ENCODE data around the gene MX2. TPM values are rescaled to one million over a fixed set of nuclear protein-coding genes. Genes with fewer than 3 reads are reported as not detected.

The MX2 gene
- total and polyA plus RNA-seq, 9 of the 15 experiments (the other 6 are each of a cell fraction or from before 2014, with no cell fraction given), result 0.10 to 0.95 (median 0.47) TPM; not detected in 1

DNA sequence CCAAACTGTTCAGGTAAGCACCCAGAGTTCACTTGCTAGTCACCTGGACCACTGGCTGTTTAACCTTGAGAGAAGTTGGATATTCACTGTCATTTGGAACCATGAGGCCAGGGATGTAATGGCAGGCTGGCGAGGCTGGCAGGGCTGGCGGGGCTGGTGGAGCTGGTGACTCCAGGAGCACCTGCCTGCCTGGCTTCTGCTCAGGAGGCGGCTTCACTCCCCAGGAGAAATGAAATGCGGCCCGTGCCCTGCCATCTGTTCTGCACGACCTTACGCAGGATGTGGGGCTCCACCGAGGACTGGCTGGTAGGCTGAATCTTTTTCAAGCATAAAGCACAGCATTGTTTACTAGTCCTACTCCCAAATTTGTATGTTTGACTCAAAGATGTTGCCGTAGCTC, 41.5 kb downstream of the MX2 start (continued):
- TF ChIP-seq, protein P1, sequence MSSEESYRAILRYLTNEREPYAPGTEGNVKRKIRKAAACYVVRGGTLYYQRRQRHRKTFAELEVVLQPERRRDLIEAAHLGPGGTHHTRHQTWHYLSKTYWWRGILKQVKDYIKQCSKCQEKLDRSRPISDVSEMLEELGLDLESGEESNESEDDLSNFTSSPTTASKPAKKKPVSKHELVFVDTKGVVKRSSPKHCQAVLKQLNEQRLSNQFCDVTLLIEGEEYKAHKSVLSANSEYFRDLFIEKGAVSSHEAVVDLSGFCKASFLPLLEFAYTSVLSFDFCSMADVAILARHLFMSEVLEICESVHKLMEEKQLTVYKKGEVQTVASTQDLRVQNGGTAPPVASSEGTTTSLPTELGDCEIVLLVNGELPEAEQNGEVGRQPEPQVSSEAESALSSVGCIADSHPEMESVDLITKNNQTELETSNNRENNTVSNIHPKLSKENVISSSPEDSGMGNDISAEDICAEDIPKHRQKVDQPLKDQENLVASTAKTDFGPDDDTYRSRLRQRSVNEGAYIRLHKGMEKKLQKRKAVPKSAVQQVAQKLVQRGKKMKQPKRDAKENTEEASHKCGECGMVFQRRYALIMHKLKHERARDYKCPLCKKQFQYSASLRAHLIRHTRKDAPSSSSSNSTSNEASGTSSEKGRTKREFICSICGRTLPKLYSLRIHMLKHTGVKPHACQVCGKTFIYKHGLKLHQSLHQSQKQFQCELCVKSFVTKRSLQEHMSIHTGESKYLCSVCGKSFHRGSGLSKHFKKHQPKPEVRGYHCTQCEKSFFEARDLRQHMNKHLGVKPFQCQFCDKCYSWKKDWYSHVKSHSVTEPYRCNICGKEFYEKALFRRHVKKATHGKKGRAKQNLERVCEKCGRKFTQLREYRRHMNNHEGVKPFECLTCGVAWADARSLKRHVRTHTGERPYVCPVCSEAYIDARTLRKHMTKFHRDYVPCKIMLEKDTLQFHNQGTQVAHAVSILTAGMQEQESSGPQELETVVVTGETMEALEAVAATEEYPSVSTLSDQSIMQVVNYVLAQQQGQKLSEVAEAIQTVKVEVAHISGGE (CRISPR knock-in tag; IDR thresholded peaks at IDR 0.05), result no peak
- no peak for TF ChIP-seq CREB3L1 (IDR thresholded peaks at IDR 0.05; ENCODE audit: borderline replicate concordance, low read depth)
- TF ChIP-seq CBX1 (IDR thresholded peaks at IDR 0.05; ENCODE audit: low read depth), result no peak
- TF ChIP-seq TAF7 (tag; IDR thresholded peaks at IDR 0.05), result no peak
- TF ChIP-seq DEAF1 (CRISPR knock-in tag; IDR thresholded peaks at IDR 0.05), result no peak
- TF ChIP-seq, protein P2, sequence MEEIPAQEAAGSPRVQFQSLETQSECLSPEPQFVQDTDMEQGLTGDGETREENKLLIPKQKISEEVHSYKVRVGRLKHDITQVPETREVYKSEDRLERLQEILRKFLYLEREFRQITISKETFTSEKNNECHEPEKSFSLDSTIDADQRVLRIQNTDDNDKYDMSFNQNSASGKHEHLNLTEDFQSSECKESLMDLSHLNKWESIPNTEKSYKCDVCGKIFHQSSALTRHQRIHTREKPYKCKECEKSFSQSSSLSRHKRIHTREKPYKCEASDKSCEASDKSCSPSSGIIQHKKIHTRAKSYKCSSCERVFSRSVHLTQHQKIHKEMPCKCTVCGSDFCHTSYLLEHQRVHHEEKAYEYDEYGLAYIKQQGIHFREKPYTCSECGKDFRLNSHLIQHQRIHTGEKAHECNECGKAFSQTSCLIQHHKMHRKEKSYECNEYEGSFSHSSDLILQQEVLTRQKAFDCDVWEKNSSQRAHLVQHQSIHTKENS (CRISPR knock-in tag; IDR thresholded peaks at IDR 0.05), result no peak

Data from K562 (cell line).